ENCODE results near the gene DTNBP1. TPM values are rescaled to one million over a fixed set of nuclear protein-coding genes. Genes with fewer than 3 reads are reported as not detected.

Gene DTNBP1
- total and polyA plus RNA-seq, 2 of the 8 experiments (the other 6 are each of a cell fraction or from before 2014, with no cell fraction given): 13.5 to 22.1 TPM

DNA sequence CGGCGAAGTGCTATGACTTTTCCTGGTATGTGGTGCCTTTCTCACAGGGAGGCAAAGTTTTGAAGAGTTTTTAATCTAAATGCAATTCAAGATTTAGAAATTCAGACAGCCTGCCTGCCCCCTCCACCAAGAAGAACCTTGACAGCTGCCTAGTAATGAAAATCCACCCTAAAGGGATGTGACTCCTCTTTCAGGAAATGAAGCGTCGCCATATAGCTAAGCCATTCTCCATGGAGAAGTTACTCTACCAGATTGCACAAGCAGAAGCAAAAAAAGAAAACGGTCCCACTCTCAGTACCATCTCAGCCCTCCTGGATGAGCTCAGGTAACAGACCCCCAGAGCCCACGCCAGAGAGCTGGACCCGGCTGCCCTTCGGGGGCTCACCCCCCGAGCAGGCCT lies 150.1 kb downstream of the DTNBP1 start:
- H4K20me1 ChIP-seq (replicated peaks in 1 of 2; ENCODE audit: control insufficient read depth in 1 of 2, insufficient read depth in 2 of 2, low read length in 2 of 2): peaks cover 24 to 35% of the 10 kb centered on the region in 2 experiments
- no peak overlapping the region for H2BK20ac ChIP-seq (ENCODE audit: low read length)
- FAIRE-seq (no peak), DNase-seq (ENCODE audit: low read depth in 1 of 2, low spot score in 2 of 2) (no peak)
- CTCF ChIA-PET (ENCODE audit: partially characterized antibody): interaction anchor here (0.5 to 4.9 kb wide), 3 partner anchors 8 to 1446 kb away, joined by 3 to 24 read pairs (median 3); no protein-coding TSS in a partner anchor
- peaks cover 0 to 5% (median 3%) of the 10 kb centered on the region in 4 experiments; a peak in 4 of 7 replicates for H3K4me1 ChIP-seq (replicated peaks in 1 of 4; ENCODE audit: control insufficient read depth in 3 of 4, insufficient read depth in 4 of 4, low read length in 3 of 4)
- WGBS, 2 experiments (ENCODE audit: extremely low coverage in 1 of 2, insufficient coverage in 1 of 2, insufficient read length in 1 of 2, insufficient replicate concordance in 2 of 2, low coverage in 1 of 2, low lambda C conversion rate in 2 of 2, missing lambda C conversion rate in 1 of 2): 93% methylated on average over 9 of the region's 9 CpGs; no CpG with 5 or more reads in 1 of the 2 experiments
- POLR2A ChIA-PET (ENCODE audit: partially characterized antibody): interaction anchor here (1.1 to 1.7 kb wide), 3 partner anchors 9 to 12 kb away, joined by 3 to 7 read pairs (median 4); no protein-coding TSS in a partner anchor
- H2BK120ac ChIP-seq (replicated peaks; ENCODE audit: low read depth, low read length): no peak overlapping the region
- peaks cover 12% of the 10 kb centered on the region; the same call in 1 of the 2 replicates for H3K79me1 ChIP-seq (ENCODE audit: low read depth, low read length)
- H3K23me2 ChIP-seq (ENCODE audit: low read depth, low read length): no peaks in the 10 kb centered on the region
- H3K4ac ChIP-seq (replicated peaks; ENCODE audit: insufficient read length, low read depth, low read length): no peak overlapping the region
- no peak overlapping the region for H3K9ac ChIP-seq (replicated peaks in 1 of 4; ENCODE audit: extremely low read depth in 1 of 4, low read depth in 3 of 4, low read length in 3 of 4)
- no peak overlapping the region for H4K8ac ChIP-seq (ENCODE audit: extremely low read depth, insufficient read depth, low read length)
- no peak overlapping the region for H2AFZ ChIP-seq (ENCODE audit: low read length)
- no peak overlapping the region for H3K4me2 ChIP-seq (ENCODE audit: insufficient read depth in 1 of 2, low read depth in 2 of 2, low read length in 2 of 2)
- H2BK12ac ChIP-seq (ENCODE audit: low read depth, low read length): no peak overlapping the region
- no peak overlapping the region for H3K18ac ChIP-seq (ENCODE audit: extremely low read depth, low read length)
- no peak overlapping the region for H3K14ac ChIP-seq (ENCODE audit: insufficient read length)
- peaks cover 0 to 41% of the 10 kb centered on the region in 2 experiments; a peak in 2 of 4 replicates for H3K79me2 ChIP-seq (ENCODE audit: control insufficient read depth in 1 of 2, insufficient read depth in 2 of 2, low read length in 2 of 2)
- H3K4me3 ChIP-seq (ENCODE audit: extremely low read depth in 1 of 4, insufficient read depth in 2 of 4, low read depth in 3 of 4, low read length in 4 of 4): no peak overlapping the region
- no peaks in the 10 kb centered on the region for H3K9me3 ChIP-seq (ENCODE audit: insufficient read depth in 2 of 2, low read depth in 1 of 2, low read length in 1 of 2)
- H3K27ac ChIP-seq (ENCODE audit: low read depth, low read length): no peak overlapping the region
- H3K27me3 ChIP-seq (replicated peaks in 1 of 4; ENCODE audit: control insufficient read depth in 3 of 4, extremely low read depth in 1 of 4, insufficient read depth in 3 of 4, low read length in 3 of 4): no peaks in the 10 kb centered on the region
- H4K5ac ChIP-seq (ENCODE audit: insufficient read length, low read depth, low read length): no peak overlapping the region
- no peak overlapping the region for H2AK5ac ChIP-seq (ENCODE audit: low read depth, low read length)
- H3K56ac ChIP-seq (replicated peaks; ENCODE audit: insufficient read length, low read depth, low read length): no peak overlapping the region
- no peak overlapping the region for H3K23ac ChIP-seq (ENCODE audit: insufficient read length)
- H2BK15ac ChIP-seq (ENCODE audit: low read length): no peak overlapping the region
- no peak overlapping the region for H4K91ac ChIP-seq (replicated peaks; ENCODE audit: insufficient read length, low read length)
- peaks cover 43 to 99% (median 78%) of the 10 kb centered on the region in 4 experiments for H3K36me3 ChIP-seq (ENCODE audit: control insufficient read depth in 2 of 4, insufficient read depth in 4 of 4, low read length in 3 of 4)
- H2BK5ac ChIP-seq (ENCODE audit: low read depth, low read length): no peak overlapping the region
- TF ChIP-seq HDAC6 (IDR thresholded peaks at IDR 0.05; ENCODE audit: low read depth, low read length): no peak
- no peak for TF ChIP-seq TEAD4 (IDR thresholded peaks at IDR 0.05; ENCODE audit: low read depth, low read length)
- no peak for TF ChIP-seq BCL11A (IDR thresholded peaks at IDR 0.05; ENCODE audit: low read depth in 2 of 2, low read length in 2 of 2)
- no peak for TF ChIP-seq GABPA (IDR thresholded peaks at IDR 0.05; ENCODE audit: borderline replicate concordance, insufficient read depth, low read length)
- TF ChIP-seq JUND (IDR thresholded peaks at IDR 0.05; ENCODE audit: low read length): no peak
- no peak for TF ChIP-seq SAP30 (IDR thresholded peaks at IDR 0.05; ENCODE audit: insufficient read depth, insufficient replicate concordance, low read length)
- no peak for TF ChIP-seq GTF2F1 (IDR thresholded peaks at IDR 0.05; ENCODE audit: borderline replicate concordance, low read depth, low read length)
- TF ChIP-seq NANOG (IDR thresholded peaks at IDR 0.05; ENCODE audit: insufficient read depth, low read depth, low read length, poor library complexity, severe bottlenecking): no peak
- TF ChIP-seq SRF (IDR thresholded peaks at IDR 0.05; ENCODE audit: low read depth, low read length): no peak
- TF ChIP-seq SUZ12 (IDR thresholded peaks at IDR 0.05; ENCODE audit: low read length): no peak
- TF ChIP-seq CBX5 (IDR thresholded peaks at IDR 0.05; ENCODE audit: low read depth, low read length): no peak
- no peak for TF ChIP-seq BRCA1 (IDR thresholded peaks at IDR 0.05; ENCODE audit: low read depth, low read length)
- TF ChIP-seq JUN (IDR thresholded peaks at IDR 0.05; ENCODE audit: low read depth, low read length): no peak
- TF ChIP-seq ASH2L (IDR thresholded peaks at IDR 0.05; ENCODE audit: low read length): no peak
